HepG2 (cell line): ENCODE data around the gene BCL2L2. TPM values are rescaled to one million over a fixed set of nuclear protein-coding genes. Genes with fewer than 3 reads are reported as not detected.
A peak's percentile ranks its signal among the peaks of the same experiment; 100 is the strongest.

Experiments used
- BRD4 ChIP-seq: sonication (generic); formaldehyde crosslinking; IDR thresholded peaks from 2 replicates; pipeline ENCODE4 v1.4.0; 2020; ENCODE audit warnings: missing genetic modification reagents
- CHD4 ChIP-seq: fragments of 200-600 bp; sonication (generic); IDR thresholded peaks from 2 replicates; pipeline ENCODE4 v1.7.0; 2017; ENCODE audit warnings: mild to moderate bottlenecking, low read length, borderline replicate concordance
- FOXO4 ChIP-seq: sonication (generic); formaldehyde crosslinking; conservative IDR thresholded peaks from 2 replicates; pipeline ENCODE4 v1.8.1; 2023; ENCODE audit warnings: missing genetic modification reagents
- HHEX ChIP-seq: IDR thresholded peaks from 2 replicates; pipeline ENCODE4 v1.6.1; 2016; ENCODE audit warnings: control low read depth
- KDM4B ChIP-seq: sonication (generic); formaldehyde crosslinking; IDR thresholded peaks from 2 replicates; pipeline ENCODE4 v1.4.0; 2020; ENCODE audit warnings: missing genetic modification reagents
- NONO ChIP-seq, 2 experiments: fragments of 450-650 bp in 1 of 2; sonication (generic) in 1 of 2; formaldehyde crosslinking in 1 of 2; IDR thresholded peaks in 1 of 2; conservative IDR thresholded peaks in 1 of 2; 2 replicates each; pipeline versions ENCODE4 v1.6.1 to v1.8.0; 2017 to 2022; ENCODE audit warnings: mild to moderate bottlenecking in 1 of 2, missing genetic modification reagents in 1 of 2, moderate library complexity in 1 of 2
- NR2F6 ChIP-seq, 2 experiments: IDR thresholded peaks; 2 replicates each; pipeline ENCODE4 v1.6.1; 2016; ENCODE audit warnings: antibody characterized with exemption in 1 of 2, mild to moderate bottlenecking in 1 of 2
- ONECUT2 ChIP-seq: sonication (generic); formaldehyde crosslinking; IDR thresholded peaks from 2 replicates; pipeline ENCODE4 v1.4.0; 2020; ENCODE audit warnings: missing genetic modification reagents
- PRPF4 ChIP-seq: fragments of 200-400 bp; formaldehyde crosslinking; IDR thresholded peaks from 2 replicates; pipeline ENCODE4 v1.6.1; 2016; ENCODE audit warnings: low read length, low read depth; ENCODE audit not compliant: poor library complexity, severe bottlenecking
- RXRB ChIP-seq: IDR thresholded peaks from 2 replicates; pipeline ENCODE4 v1.6.1; 2016; ENCODE audit warnings: borderline replicate concordance, missing genetic modification reagents, missing compliant biosample characterization
- SALL2 ChIP-seq: sonication (generic); formaldehyde crosslinking; IDR thresholded peaks from 2 replicates; pipeline ENCODE4 v1.8.1; 2023; ENCODE audit warnings: mild to moderate bottlenecking, missing genetic modification reagents, inconsistent platforms
- TFDP2 ChIP-seq: sonication (generic); formaldehyde crosslinking; IDR thresholded peaks from 2 replicates; pipeline ENCODE4 v1.4.0; 2020; ENCODE audit warnings: missing genetic modification reagents
- UBTF ChIP-seq: sonication (generic); formaldehyde crosslinking; IDR thresholded peaks from 2 replicates; pipeline ENCODE4 v1.4.0; 2020; ENCODE audit warnings: mild to moderate bottlenecking, missing genetic modification reagents
- ZBTB10 ChIP-seq: sonication (generic); formaldehyde crosslinking; IDR thresholded peaks from 2 replicates; pipeline ENCODE4 v1.4.0; 2020; ENCODE audit warnings: missing genetic modification reagents, borderline replicate concordance
- ZBTB14 ChIP-seq: sonication (generic); formaldehyde crosslinking; IDR thresholded peaks from 2 replicates; pipeline ENCODE4 v1.4.0; 2020; ENCODE audit warnings: missing genetic modification reagents
- ZNF557 ChIP-seq: sonication (generic); formaldehyde crosslinking; IDR thresholded peaks from 2 replicates; pipeline ENCODE4 v1.4.0; 2020; ENCODE audit warnings: missing genetic modification reagents
- ZNF562 ChIP-seq: sonication (generic); formaldehyde crosslinking; IDR thresholded peaks from 2 replicates; pipeline ENCODE4 v1.8.0; 2022; ENCODE audit warnings: missing genetic modification reagents, borderline replicate concordance
- polyA plus RNA-seq, 8 experiments: library from polyadenylated mRNA; depleted of rRNA in 3 of 8; stranded (reverse) in 7 of 8; unstranded in 1 of 8; fragments of >200 nt; fragmentation: Illumina TruSeq in 4 of 8; extraction: Trizol in 4 of 8; gene quantifications; 2 replicates each; pipeline versions ENCODE4 v1.2.1 to v1.2.3, GENCODE V29; 2011 to 2016; ENCODE audit warnings: low read depth in 4 of 8, missing spikeins in 1 of 8, mixed read lengths in 1 of 8; ENCODE audit not compliant: insufficient read depth in 1 of 8
- total RNA-seq, 5 experiments: library from RNA; depleted of rRNA; stranded (reverse); fragments of >200 nt; fragmentation: Illumina TruSeq; extraction: Trizol; gene quantifications; 2 replicates each; pipeline ENCODE4 v1.2.3, GENCODE V29; 2016; ENCODE audit warnings: low read depth in 1 of 5

BCL2L2 gene
- total and polyA plus RNA-seq, 2 of the 13 experiments (the other 11 are each of a cell fraction or from before 2014, with no cell fraction given) = 28.1 to 49.8 TPM

GRCh38 chr14:23321572-23322547 lies 15.2 kb downstream of the BCL2L2 start (continued):
- TF ChIP-seq ZBTB14 (CRISPR knock-in tag) (peak; percentile 33; the same call in 1 of the 2 replicates), ZBTB10 (CRISPR knock-in tag) (peak; percentile 81), BRD4 (peak; percentile 80; the same call in 1 of the 2 replicates), ONECUT2 (CRISPR knock-in tag) (0 out of 2 replicates have a peak, but pooled peaks have one; percentile 1), PRPF4 (no peak), ZNF562 (no peak), KDM4B (CRISPR knock-in tag) (no peak; the same call in none of the 2 replicates), NONO (IDR thresholded peaks at IDR 0.05) (no peak), NONO (CRISPR knock-in tag; conservative IDR thresholded peaks at IDR 0.05) (no peak; the same call in none of the 2 replicates), ZNF557 (CRISPR knock-in tag) (no peak; the same call in none of the 2 replicates), TFDP2 (peak; percentile 38; the same call in 1 of the 2 replicates), HHEX (CRISPR knock-in tag) (no peak), FOXO4 (CRISPR knock-in tag) (no peak), RXRB (CRISPR knock-in tag) (no peak), CHD4 (no peak), SALL2 (no peak), UBTF (CRISPR knock-in tag) (peak; percentile 72), NR2F6 (IDR thresholded peaks at IDR 0.05) (peak; percentile 67), NR2F6 (CRISPR knock-in tag; IDR thresholded peaks at IDR 0.05) (peak; percentile 54; the same call in 1 of the 2 replicates)
